ENCODE data around the gene MT1E.

The MT1E gene

GRCh38 chr16:56591377-56592060, 34.1 kb upstream of the MT1E start:
- H3K9me3 ChIP-seq (ENCODE audit: control insufficient read depth, low read length), result no peaks in the 10 kb centered on the region
- no peak overlapping the region for H3K27ac ChIP-seq (ENCODE audit: low read depth, low read length, severe bottlenecking)
- WGBS, 2 experiments (ENCODE audit: insufficient coverage in 2 of 2), result 78 to 100% methylated on average over 1 to 2 of the region's 4 CpGs
- no peaks in the 10 kb centered on the region for H3K36me3 ChIP-seq (ENCODE audit: control insufficient read depth, insufficient read depth, low read length)
- H3K4me3 ChIP-seq (ENCODE audit: extremely low read depth, insufficient read depth, low read length, poor library complexity, severe bottlenecking), result no peak overlapping the region
- peaks cover 5% of the 10 kb centered on the region for H3K4me1 ChIP-seq (ENCODE audit: control insufficient read depth, insufficient read depth, low read length, poor library complexity, severe bottlenecking)

GRCh38 chr16:56593573-56594291, 31.8 kb upstream of the MT1E start:
- no peak overlapping the region for H3K4me3 ChIP-seq (ENCODE audit: extremely low read depth, insufficient read depth, low read length, poor library complexity, severe bottlenecking)
- no peak overlapping the region for H3K27ac ChIP-seq (ENCODE audit: low read depth, low read length, severe bottlenecking)
- 69 to 80% methylated on average over 2 to 3 of the region's 6 CpGs for WGBS, 2 experiments (ENCODE audit: insufficient coverage in 2 of 2)
- no peaks in the 10 kb centered on the region for H3K9me3 ChIP-seq (ENCODE audit: control insufficient read depth, low read length)
- H3K36me3 ChIP-seq (ENCODE audit: control insufficient read depth, insufficient read depth, low read length), result no peaks in the 10 kb centered on the region
- H3K4me1 ChIP-seq (ENCODE audit: control insufficient read depth, insufficient read depth, low read length, poor library complexity, severe bottlenecking), result peaks cover 5% of the 10 kb centered on the region

GRCh38 chr16:56594292-56594619, 31.3 kb upstream of the MT1E start:
- H3K36me3 ChIP-seq (ENCODE audit: control insufficient read depth, insufficient read depth, low read length), result no peaks in the 10 kb centered on the region
- no peak overlapping the region for H3K27ac ChIP-seq (ENCODE audit: low read depth, low read length, severe bottlenecking)
- no peaks in the 10 kb centered on the region for H3K9me3 ChIP-seq (ENCODE audit: control insufficient read depth, low read length)
- H3K4me3 ChIP-seq (ENCODE audit: extremely low read depth, insufficient read depth, low read length, poor library complexity, severe bottlenecking), result no peak overlapping the region
- peaks cover 5% of the 10 kb centered on the region for H3K4me1 ChIP-seq (ENCODE audit: control insufficient read depth, insufficient read depth, low read length, poor library complexity, severe bottlenecking)
- WGBS, 2 experiments (ENCODE audit: insufficient coverage in 2 of 2), result 86% methylated on average over 2 of the region's 5 CpGs; no CpG with 5 or more reads in 1 of the 2 experiments

GRCh38 chr16:56600398-56600999, 25.1 kb upstream of the MT1E start:
- H3K27ac ChIP-seq (ENCODE audit: low read depth, low read length, severe bottlenecking), result no peak overlapping the region
- H3K36me3 ChIP-seq (ENCODE audit: control insufficient read depth, insufficient read depth, low read length), result no peaks in the 10 kb centered on the region
- no peaks in the 10 kb centered on the region for H3K4me1 ChIP-seq (ENCODE audit: control insufficient read depth, insufficient read depth, low read length, poor library complexity, severe bottlenecking)
- H3K4me3 ChIP-seq (ENCODE audit: extremely low read depth, insufficient read depth, low read length, poor library complexity, severe bottlenecking), result no peak overlapping the region
- no peaks in the 10 kb centered on the region for H3K9me3 ChIP-seq (ENCODE audit: control insufficient read depth, low read length)
- WGBS, 2 experiments (ENCODE audit: insufficient coverage in 2 of 2), result 41 to 54% methylated on average over 5 to 8 of the region's 8 CpGs

GRCh38 chr16:56601325-56601724, 24.3 kb upstream of the MT1E start:
- Histone ChIP-seq H3K27ac (ENCODE audit: low read depth, low read length, severe bottlenecking) (no peak overlapping the region), H3K4me1 (ENCODE audit: control insufficient read depth, insufficient read depth, low read length, poor library complexity, severe bottlenecking) (peaks cover 3% of the 10 kb centered on the region), H3K36me3 (ENCODE audit: control insufficient read depth, insufficient read depth, low read length) (no peaks in the 10 kb centered on the region), H3K4me3 (ENCODE audit: extremely low read depth, insufficient read depth, low read length, poor library complexity, severe bottlenecking) (no peak overlapping the region), H3K9me3 (ENCODE audit: control insufficient read depth, low read length) (no peaks in the 10 kb centered on the region)
- WGBS, 2 experiments (ENCODE audit: insufficient coverage in 2 of 2), result 51 to 68% methylated on average over 4 to 8 of the region's 9 CpGs

- Histone ChIP-seq H3K27ac (ENCODE audit: low read depth, low read length, severe bottlenecking) (no peak overlapping the region), H3K36me3 (ENCODE audit: control insufficient read depth, insufficient read depth, low read length) (no peaks in the 10 kb centered on the region), H3K9me3 (ENCODE audit: control insufficient read depth, low read length) (no peaks in the 10 kb centered on the region), H3K4me1 (ENCODE audit: control insufficient read depth, insufficient read depth, low read length, poor library complexity, severe bottlenecking) (peaks cover 21% of the 10 kb centered on the region), H3K4me3 (ENCODE audit: extremely low read depth, insufficient read depth, low read length, poor library complexity, severe bottlenecking) (no peak overlapping the region)
- 37 to 51% methylated on average over 3 to 4 of the region's 4 CpGs for WGBS, 2 experiments (ENCODE audit: insufficient coverage in 2 of 2)
These were observed 22.0 kb upstream of the MT1E start for GRCh38 chr16:56603589-56603988.

- Histone ChIP-seq H3K27ac (ENCODE audit: low read depth, low read length, severe bottlenecking) (no peak overlapping the region), H3K9me3 (ENCODE audit: control insufficient read depth, low read length) (no peaks in the 10 kb centered on the region), H3K4me1 (ENCODE audit: control insufficient read depth, insufficient read depth, low read length, poor library complexity, severe bottlenecking) (peaks cover 30% of the 10 kb centered on the region), H3K36me3 (ENCODE audit: control insufficient read depth, insufficient read depth, low read length) (no peaks in the 10 kb centered on the region), H3K4me3 (ENCODE audit: extremely low read depth, insufficient read depth, low read length, poor library complexity, severe bottlenecking) (no peak overlapping the region)
- 93 to 95% methylated on average over 2 to 4 of the region's 4 CpGs for WGBS, 2 experiments (ENCODE audit: insufficient coverage in 2 of 2)
These were observed 20.6 kb upstream of the MT1E start for GRCh38 chr16:56604966-56605365.

GRCh38 chr16:56605475-56605874, 20.1 kb upstream of the MT1E start:
- Histone ChIP-seq H3K4me3 (ENCODE audit: extremely low read depth, insufficient read depth, low read length, poor library complexity, severe bottlenecking) (no peak overlapping the region), H3K36me3 (ENCODE audit: control insufficient read depth, insufficient read depth, low read length) (no peaks in the 10 kb centered on the region), H3K27ac (ENCODE audit: low read depth, low read length, severe bottlenecking) (no peak overlapping the region), H3K4me1 (ENCODE audit: control insufficient read depth, insufficient read depth, low read length, poor library complexity, severe bottlenecking) (peaks cover 35% of the 10 kb centered on the region), H3K9me3 (ENCODE audit: control insufficient read depth, low read length) (no peaks in the 10 kb centered on the region)
- 80% methylated on average over 1 of the region's 1 CpG; no CpG with 5 or more reads in 1 of the 2 experiments for WGBS, 2 experiments (ENCODE audit: insufficient coverage in 2 of 2)

- Histone ChIP-seq H3K36me3 (ENCODE audit: control insufficient read depth, insufficient read depth, low read length) (no peaks in the 10 kb centered on the region), H3K4me3 (ENCODE audit: extremely low read depth, insufficient read depth, low read length, poor library complexity, severe bottlenecking) (no peak overlapping the region), H3K4me1 (ENCODE audit: control insufficient read depth, insufficient read depth, low read length, poor library complexity, severe bottlenecking) (peaks cover 39% of the 10 kb centered on the region), H3K9me3 (ENCODE audit: control insufficient read depth, low read length) (no peaks in the 10 kb centered on the region), H3K27ac (ENCODE audit: low read depth, low read length, severe bottlenecking) (no peak overlapping the region)
- WGBS, 2 experiments (ENCODE audit: insufficient coverage in 2 of 2), result 88 to 96% methylated on average over 3 of the region's 3 CpGs
These were observed 19.5 kb upstream of the MT1E start for GRCh38 chr16:56606071-56606475.

GRCh38 chr16:56606476-56607108, 19.0 kb upstream of the MT1E start:
- Histone ChIP-seq H3K27ac (ENCODE audit: low read depth, low read length, severe bottlenecking) (peak overlapping the region; percentile 71), H3K4me1 (ENCODE audit: control insufficient read depth, insufficient read depth, low read length, poor library complexity, severe bottlenecking) (peaks cover 39% of the 10 kb centered on the region), H3K4me3 (ENCODE audit: extremely low read depth, insufficient read depth, low read length, poor library complexity, severe bottlenecking) (no peak overlapping the region), H3K36me3 (ENCODE audit: control insufficient read depth, insufficient read depth, low read length) (no peaks in the 10 kb centered on the region), H3K9me3 (ENCODE audit: control insufficient read depth, low read length) (no peaks in the 10 kb centered on the region)
- WGBS, 2 experiments (ENCODE audit: insufficient coverage in 2 of 2), result 93 to 97% methylated on average over 5 to 7 of the region's 8 CpGs
